Loucy (cell line): Measurements from ENCODE around the gene HOXC13.

Experiments
- CTCF ChIP-seq: fragments of 200-600 bp; sonication (generic); conservative IDR thresholded peaks from 2 replicates; pipeline ENCODE4 v1.5.1; 2014; ENCODE audit warnings: mild to moderate bottlenecking, antibody characterized with exemption, low read length
- EZH2phosphoT487 ChIP-seq: fragments of 200-600 bp; IDR thresholded peaks from 2 replicates; pipeline ENCODE4 v1.6.1; 2018; ENCODE audit warnings: antibody characterized with exemption, mild to moderate bottlenecking, moderate library complexity, borderline replicate concordance

- TF ChIP-seq CTCF (no peak), EZH2phosphoT487 (no peak)
Measured at GRCh38 chr12:53981634-53982565, 43.3 kb downstream of the HOXC13 start.
